GM21390 (cell line): ENCODE data around the gene TNFRSF8.

Source experiments
- ATAC-seq: cut with Tn5 transposase; IDR thresholded peaks from one replicate; pipeline ENCODE4 v1.9.1; 2021; ENCODE audit not compliant: unreplicated experiment

TNFRSF8 gene

GRCh38 chr1:12113433-12114339 is 50.6 kb downstream of the TNFRSF8 start:
- no peak for ATAC-seq

GRCh38 chr1:12114340-12114683 is 51.2 kb downstream of the TNFRSF8 start:
- no peak for ATAC-seq

GRCh38 chr1:12114916-12115315 is 51.8 kb downstream of the TNFRSF8 start:
- ATAC-seq, result no peak

- no peak for ATAC-seq
These were observed 58.3 kb downstream of the TNFRSF8 start for GRCh38 chr1:12121212-12122003.

- no peak for ATAC-seq
These were observed 60.1 kb downstream of the TNFRSF8 start for GRCh38 chr1:12123172-12123571.

- no peak for ATAC-seq
These were observed 61.8 kb downstream of the TNFRSF8 start for GRCh38 chr1:12124693-12125421.

- no peak for ATAC-seq
These were observed 62.6 kb downstream of the TNFRSF8 start for GRCh38 chr1:12125422-12126355.

- no peak for ATAC-seq
These were observed 63.7 kb downstream of the TNFRSF8 start for GRCh38 chr1:12126781-12127180.

GRCh38 chr1:12127206-12127810 is 64.2 kb downstream of the TNFRSF8 start:
- no peak for ATAC-seq

GRCh38 chr1:12128120-12128519 is 65.0 kb downstream of the TNFRSF8 start:
- ATAC-seq, result no peak

GRCh38 chr1:12129624-12130023 is 66.5 kb downstream of the TNFRSF8 start:
- no peak for ATAC-seq

- no peak for ATAC-seq
These were observed 67.5 kb downstream of the TNFRSF8 start for GRCh38 chr1:12130466-12131130.

- ATAC-seq, result no peak
These were observed 69.0 kb downstream of the TNFRSF8 start for GRCh38 chr1:12132078-12132477.

- no peak for ATAC-seq
These were observed 71.6 kb downstream of the TNFRSF8 start for GRCh38 chr1:12134716-12135115.

GRCh38 chr1:12135612-12136011 is 72.5 kb downstream of the TNFRSF8 start:
- ATAC-seq, result no peak

- no peak for ATAC-seq
These were observed 74.0 kb downstream of the TNFRSF8 start for GRCh38 chr1:12136916-12137610.

GRCh38 chr1:12138196-12139168 is 75.4 kb downstream of the TNFRSF8 start:
- ATAC-seq, result no peak

GRCh38 chr1:12140016-12140415 is 76.9 kb downstream of the TNFRSF8 start:
- no peak for ATAC-seq
